Measurements from ENCODE around the gene TRNP1. TPM values are rescaled to one million over a fixed set of nuclear protein-coding genes. Genes with fewer than 3 reads are reported as not detected.

Gene TRNP1
- polyA plus RNA-seq, 3 donors = 0.55 to 2.8 (median 0.92) TPM

GRCh38 chr1:27044613-27045151, 51.2 kb downstream of the TRNP1 start:
- no peaks in the 10 kb centered on the region for H3K9me3 ChIP-seq (replicated peaks in 1 of 2; ENCODE audit: control insufficient read depth in 1 of 2, insufficient read depth in 1 of 2, low read length in 2 of 2)
- Mint-ChIP-seq H3K27me3 (ENCODE audit: low read depth in 3 of 3) (peaks cover 6 to 11% (median 7%) of the 10 kb centered on the region in 3 donors), H3K36me3 (no peaks in the 10 kb centered on the region), H3K9me3 (peaks cover 0 to 1% (median 0%) of the 10 kb centered on the region in 7 donors), H3K27ac (peak overlapping the region in 1 of 7 donors; percentile 24), H3K4me3 (peak overlapping the region; percentile 34 to 72), H3K4me1 (peaks cover 19% of the 10 kb centered on the region)
- 0% methylated on average over 9 of the region's 12 CpGs for WGBS (ENCODE audit: insufficient coverage)
- no peaks in the 10 kb centered on the region for H3K79me2 ChIP-seq (ENCODE audit: insufficient read depth, low read length)
- H2AFZ ChIP-seq (ENCODE audit: insufficient read depth, low read depth, low read length, poor library complexity, severe bottlenecking) = peak overlapping the region; percentile 78
- intact Hi-C loops (cut with micrococcal nuclease) = loop anchor here (1.0 to 10.0 kb wide), 4 partner anchors 52 to 250 kb away; no protein-coding TSS in a partner anchor
- H3K27ac ChIP-seq (ENCODE audit: low read depth in 1 of 2, low read length in 2 of 2) = no peak overlapping the region
- H3K36me3 ChIP-seq (replicated peaks in 1 of 2; ENCODE audit: control insufficient read depth in 1 of 2, insufficient read depth in 2 of 2, low read length in 2 of 2) = no peaks in the 10 kb centered on the region
- peaks cover 0 to 5% of the 10 kb centered on the region in 2 donors for H3K27me3 ChIP-seq (ENCODE audit: control insufficient read depth in 2 of 2, insufficient read depth in 2 of 2, low read length in 2 of 2)
- H3K4me1 ChIP-seq (ENCODE audit: control insufficient read depth in 1 of 2, insufficient read depth in 2 of 2, low read length in 2 of 2) = peaks cover 8 to 9% of the 10 kb centered on the region in 2 donors
- DNase-seq = peak; percentile 76 to 87 (median 80)
- H4K20me1 ChIP-seq (ENCODE audit: insufficient read depth, low read length) = no peaks in the 10 kb centered on the region
- H3K9ac ChIP-seq (ENCODE audit: insufficient read depth, low read length, poor library complexity, severe bottlenecking) = no peak overlapping the region
- H3K4me2 ChIP-seq (replicated peaks; ENCODE audit: extremely low read depth, low read length, poor library complexity, severe bottlenecking) = peak overlapping the region; percentile 68
- peak; percentile 95 for TF ChIP-seq CTCF (IDR thresholded peaks at IDR 0.05)
- peak overlapping the region in 1 of 3 experiments; percentile 62 for H3K4me3 ChIP-seq (replicated peaks in 1 of 3; ENCODE audit: low read depth in 2 of 3, low read length in 3 of 3)

GRCh38 chr1:27045973-27046558, 52.6 kb downstream of the TRNP1 start:
- intact Hi-C loops (cut with micrococcal nuclease) = loop anchor here (1.0 to 10.0 kb wide), 3 partner anchors 79 to 249 kb away; no protein-coding TSS in a partner anchor
- Histone ChIP-seq H3K79me2 (ENCODE audit: insufficient read depth, low read length) (no peaks in the 10 kb centered on the region), H3K27ac (ENCODE audit: low read depth in 1 of 2, low read length in 2 of 2) (no peak overlapping the region), H3K4me3 (replicated peaks in 1 of 3; ENCODE audit: low read depth in 2 of 3, low read length in 3 of 3) (no peak overlapping the region), H3K4me2 (replicated peaks; ENCODE audit: extremely low read depth, low read length, poor library complexity, severe bottlenecking) (no peak overlapping the region), H3K36me3 (replicated peaks in 1 of 2; ENCODE audit: control insufficient read depth in 1 of 2, insufficient read depth in 2 of 2, low read length in 2 of 2) (no peaks in the 10 kb centered on the region), H3K27me3 (ENCODE audit: control insufficient read depth in 2 of 2, insufficient read depth in 2 of 2, low read length in 2 of 2) (peaks cover 0 to 5% of the 10 kb centered on the region in 2 donors), H3K9me3 (replicated peaks in 1 of 2; ENCODE audit: control insufficient read depth in 1 of 2, insufficient read depth in 1 of 2, low read length in 2 of 2) (no peaks in the 10 kb centered on the region), H3K4me1 (ENCODE audit: control insufficient read depth in 1 of 2, insufficient read depth in 2 of 2, low read length in 2 of 2) (peaks cover 8 to 9% of the 10 kb centered on the region in 2 donors), H2AFZ (ENCODE audit: insufficient read depth, low read depth, low read length, poor library complexity, severe bottlenecking) (peak overlapping the region; percentile 10), H3K9ac (ENCODE audit: insufficient read depth, low read length, poor library complexity, severe bottlenecking) (no peak overlapping the region), H4K20me1 (ENCODE audit: insufficient read depth, low read length) (no peaks in the 10 kb centered on the region)
- Mint-ChIP-seq H3K36me3 (no peaks in the 10 kb centered on the region), H3K27me3 (ENCODE audit: low read depth in 3 of 3) (peaks cover 4 to 11% (median 6%) of the 10 kb centered on the region in 3 donors), H3K9me3 (peaks cover 0 to 4% (median under 1%) of the 10 kb centered on the region in 7 donors), H3K27ac (peak overlapping the region in 2 of 7 donors; percentile 58 to 64), H3K4me3 (peak overlapping the region in 1 of 2 donors; percentile 50), H3K4me1 (peaks cover 19% of the 10 kb centered on the region)
- 35% methylated on average over 12 of the region's 17 CpGs for WGBS (ENCODE audit: insufficient coverage)
- TF ChIP-seq CTCF (IDR thresholded peaks at IDR 0.05) = peak; percentile 94
- peak; percentile 51 to 68 (median 62) for DNase-seq
